ENCODE data around the gene IDUA.
A peak's percentile ranks its signal among the peaks of the same experiment; 100 is the strongest.

IDUA gene

GRCh38 chr4:1018147-1019020 lies 31.5 kb downstream of the IDUA start:
- DNase-seq, result no peak

GRCh38 chr4:1019320-1019719 lies 32.5 kb downstream of the IDUA start:
- DNase-seq, result no peak

GRCh38 chr4:1019729-1020470 lies 33.1 kb downstream of the IDUA start:
- DNase-seq, result no peak

- DNase-seq, result no peak
Measured at GRCh38 chr4:1021386-1022050, 34.7 kb downstream of the IDUA start.

- DNase-seq, result no peak
Measured at GRCh38 chr4:1022051-1022738, 35.4 kb downstream of the IDUA start.

GRCh38 chr4:1022739-1023066 lies 35.9 kb downstream of the IDUA start:
- DNase-seq, result no peak

- no peak for DNase-seq
Measured at GRCh38 chr4:1023075-1023640, 36.3 kb downstream of the IDUA start.

GRCh38 chr4:1023895-1024740 lies 37.3 kb downstream of the IDUA start:
- DNase-seq, result no peak

- DNase-seq, result no peak
Measured at GRCh38 chr4:1024882-1025545, 38.2 kb downstream of the IDUA start.

GRCh38 chr4:1026115-1026514 lies 39.3 kb downstream of the IDUA start:
- peak; percentile 33 to 47 for DNase-seq

GRCh38 chr4:1027219-1027914 lies 40.5 kb downstream of the IDUA start:
- no peak for DNase-seq

GRCh38 chr4:1027915-1028238 lies 41.0 kb downstream of the IDUA start:
- DNase-seq, result no peak

- no peak for DNase-seq
Measured at GRCh38 chr4:1028574-1029220, 41.9 kb downstream of the IDUA start.

- DNase-seq, result no peak
Measured at GRCh38 chr4:1029529-1029928, 42.7 kb downstream of the IDUA start.

- no peak for DNase-seq
Measured at GRCh38 chr4:1030031-1030430, 43.2 kb downstream of the IDUA start.

- DNase-seq, result no peak
Measured at GRCh38 chr4:1030559-1030958, 43.7 kb downstream of the IDUA start.

GRCh38 chr4:1031346-1031745 lies 44.5 kb downstream of the IDUA start:
- no peak for DNase-seq

GRCh38 chr4:1031956-1032795 lies 45.3 kb downstream of the IDUA start:
- no peak for DNase-seq

GRCh38 chr4:1032861-1033260 lies 46.0 kb downstream of the IDUA start:
- no peak for DNase-seq
